GM18517 (cell line): Measurements from ENCODE around the gene CTH.
"Not testable (repeated sequence)": the region's sequence is repeated elsewhere in the genome, so short reads cannot be mapped to it uniquely, and the experiment has no call there.

Experiments used
- ATAC-seq: cut with Tn5 transposase; IDR thresholded peaks from one replicate; pipeline ENCODE4 v1.9.1; 2021; ENCODE audit warnings: mild to moderate bottlenecking, moderate library complexity; ENCODE audit not compliant: unreplicated experiment

CTH gene

GRCh38 chr1:70405780-70406416 is 5.2 kb upstream of the CTH start:
- no peak for ATAC-seq

GRCh38 chr1:70409136-70409535 is 1.9 kb upstream of the CTH start:
- no peak for ATAC-seq

- no peak for ATAC-seq
Measured at GRCh38 chr1:70411360-70411844, 334 bp downstream of the CTH start.

- ATAC-seq = peak; percentile 31
Measured at GRCh38 chr1:70415882-70416281, 4.8 kb downstream of the CTH start.

- not testable (repeated sequence) for ATAC-seq
Measured at GRCh38 chr1:70418973-70419734, 8.1 kb downstream of the CTH start.

GRCh38 chr1:70420320-70420719 is 9.3 kb downstream of the CTH start:
- ATAC-seq = no peak

GRCh38 chr1:70426154-70427131 is 15.4 kb downstream of the CTH start:
- no peak for ATAC-seq

GRCh38 chr1:70427976-70428375 is 16.9 kb downstream of the CTH start:
- no peak for ATAC-seq

- ATAC-seq = no peak
Measured at GRCh38 chr1:70429219-70429618, 18.2 kb downstream of the CTH start.

- no peak for ATAC-seq
Measured at GRCh38 chr1:70429757-70430156, 18.7 kb downstream of the CTH start.

GRCh38 chr1:70431317-70431716 is 20.2 kb downstream of the CTH start:
- no peak for ATAC-seq

- ATAC-seq = no peak
Measured at GRCh38 chr1:70431874-70432273, 20.8 kb downstream of the CTH start.

- ATAC-seq = no peak
Measured at GRCh38 chr1:70434253-70434859, 23.3 kb downstream of the CTH start.

- ATAC-seq = no peak
Measured at GRCh38 chr1:70436622-70437251, 25.7 kb downstream of the CTH start.

GRCh38 chr1:70438529-70438928 is 27.5 kb downstream of the CTH start:
- no peak for ATAC-seq

- ATAC-seq = no peak
Measured at GRCh38 chr1:70440642-70441391, 29.7 kb downstream of the CTH start.

GRCh38 chr1:70441392-70442035 is 30.4 kb downstream of the CTH start:
- no peak for ATAC-seq

GRCh38 chr1:70442490-70442889 is 31.4 kb downstream of the CTH start:
- no peak for ATAC-seq

- ATAC-seq = no peak
Measured at GRCh38 chr1:70443739-70444138, 32.7 kb downstream of the CTH start.
